Stomach (tissue), 4 donors: ENCODE data around the gene LRP11.

ENCODE experiments used
- CTCF ChIP-seq, 7 experiments: fragments of 450-650 bp in 4 of 7; fragments of 200-600 bp in 3 of 7; sonication (generic) in 3 of 7; IDR thresholded peaks; one replicate each; pipeline ENCODE4 v1.5.1; 2016 to 2019; ENCODE audit warnings: antibody characterized with exemption in 7 of 7, control low read depth in 2 of 7, mild to moderate bottlenecking in 1 of 7
- POLR2A ChIP-seq, 4 donors: fragments of 450-650 bp; IDR thresholded peaks; one replicate each; pipeline ENCODE4 v1.6.1; 2016; ENCODE audit warnings: antibody characterized with exemption in 4 of 4, control low read depth in 2 of 4, mild to moderate bottlenecking in 1 of 4, moderate library complexity in 1 of 4
- POLR2AphosphoS5 ChIP-seq, 3 donors: sonication (generic); formaldehyde crosslinking; IDR thresholded peaks; one replicate each; pipeline ENCODE4 v1.6.1; 2016; ENCODE audit warnings: antibody characterized with exemption in 3 of 3

- TF ChIP-seq POLR2A (IDR thresholded peaks at IDR 0.05) (no peak), CTCF (IDR thresholded peaks at IDR 0.05) (no peak), POLR2AphosphoS5 (IDR thresholded peaks at IDR 0.05) (no peak)
These were observed 11.3 kb downstream of the LRP11 start for GRCh38 chr6:149852881-149853280.
